ENCODE data around the gene ORC3. TPM values are rescaled to one million over a fixed set of nuclear protein-coding genes. Genes with fewer than 3 reads are reported as not detected.

ORC3 gene
- total and polyA plus RNA-seq, 2 donors (not counting 1 experiment from before 2014, with no cell fraction given) = 16.1 to 31.2 TPM

- Mint-ChIP-seq H3K4me3 (peak overlapping the region; percentile 97), H3K27me3 (no peaks in the 10 kb centered on the region), H3K4me1 (peaks cover 69% of the 10 kb centered on the region), H3K27ac (peak overlapping the region; percentile 61), H3K9me3 (ENCODE audit: insufficient read depth) (no peaks in the 10 kb centered on the region)
- Histone ChIP-seq H3K27me3 (replicated peaks in 1 of 4; ENCODE audit: control extremely low read depth in 1 of 4, control insufficient read depth in 3 of 4, insufficient read depth in 4 of 4, low read length in 3 of 4) (no peaks in the 10 kb centered on the region), H3K9me3 (ENCODE audit: control extremely low read depth in 1 of 3, control insufficient read depth in 2 of 3, insufficient read depth in 1 of 3, low read length in 2 of 3) (no peaks in the 10 kb centered on the region), H3K9ac (ENCODE audit: low read length) (peak overlapping the region; percentile 82), H3K79me2 (ENCODE audit: control insufficient read depth, insufficient read depth, low read length) (peaks cover 93% of the 10 kb centered on the region), H3K4me1 (ENCODE audit: control insufficient read depth in 2 of 2, insufficient read depth in 2 of 2, low read length in 2 of 2) (peaks cover 23 to 54% of the 10 kb centered on the region in 2 donors), H3K27ac (ENCODE audit: low read length in 2 of 2) (peak overlapping the region in 1 of 2 donors; percentile 98), H4K20me1 (ENCODE audit: control insufficient read depth, insufficient read depth, low read length, poor library complexity, severe bottlenecking) (peaks cover 59% of the 10 kb centered on the region), H3K4me2 (replicated peaks; ENCODE audit: low read depth, low read length, poor library complexity, severe bottlenecking) (peak overlapping the region; percentile 78), H3K4me3 (ENCODE audit: control extremely low read depth in 1 of 5, extremely low read depth in 1 of 5, insufficient read depth in 1 of 5, low read depth in 2 of 5, low read length in 4 of 5) (peak overlapping the region in 4 of 5 experiments; percentile 42 to 100 (median 91)), H2AFZ (ENCODE audit: insufficient read depth, low read depth, low read length, poor library complexity, severe bottlenecking) (no peak overlapping the region), H3K36me3 (replicated peaks in 1 of 2; ENCODE audit: control extremely low read depth in 1 of 2, control insufficient read depth in 1 of 2, extremely low read depth in 1 of 2, insufficient read depth in 2 of 2, low read length in 1 of 2) (peaks cover 0 to 1% of the 10 kb centered on the region in 2 experiments)
- ATAC-seq (ENCODE audit: low read depth) (no peak), DNase-seq (no peak)
- ChIA-PET POLR2A (interaction anchor here (0.6 to 0.7 kb wide), 2 partner anchors 9 to 26 kb away, joined by 5 to 9 read pairs; no protein-coding TSS in a partner anchor), CTCF (interaction anchor here (0.7 to 1.3 kb wide), 8 partner anchors 12 to 1674 kb away, joined by 3 to 6 read pairs (median 3); no protein-coding TSS in a partner anchor)
- TF ChIP-seq CTCF (IDR thresholded peaks at IDR 0.05) (no peak), EZH2 (IDR thresholded peaks at IDR 0.05; ENCODE audit: borderline replicate concordance, insufficient read depth, low read depth, low read length, poor library complexity, severe bottlenecking) (no peak)
- intact Hi-C loops (cut with micrococcal nuclease) = loop anchor here (2.0 kb wide), 1 partner anchor 13 kb away; no protein-coding TSS in a partner anchor
- WGBS (ENCODE audit: insufficient coverage) = 11% methylated on average over 3 of the region's 8 CpGs
These were observed 107.9 kb downstream of the ORC3 start for GRCh38 chr6:87697581-87698546.
